A673 (cell line): ENCODE results near the gene PAQR5. TPM values are rescaled to one million over a fixed set of nuclear protein-coding genes. Genes with fewer than 3 reads are reported as not detected.

Source experiments
- BruUV-seq: library from RNA; stranded (reverse); fragments of 400-500 nt; replicated peaks from 2 replicates; lab custom pipeline; 2021; lab: Mats Ljungman, UMichigan
- CTCF ChIA-PET: fragments of 300-600 bp; sonication (Branson Sonifier 250); formaldehyde crosslinking; loops from one replicate; lab custom pipeline; 2022; ENCODE audit warnings: antibody characterized with exemption; lab: Charles Lee
- POLR2A ChIA-PET: fragments of 300-600 bp; sonication (Branson Sonifier 250); formaldehyde crosslinking; loops from one replicate; lab custom pipeline; 2022; ENCODE audit warnings: antibody characterized with exemption; ENCODE audit not compliant: low non-redundant PET; lab: Charles Lee
- DNase-seq: peaks from one replicate; pipeline ENCODE4 v3.0.0-alpha.2; 2015; ENCODE audit warnings: low spot score
- H3K27ac ChIP-seq: fragments of 200-600 bp; sonication (generic); 2 replicates; pipeline ENCODE4 v1.5.1; 2016; ENCODE audit warnings: mixed run types, low read depth, mild to moderate bottlenecking, mixed read lengths, antibody characterized with exemption, low read length; ENCODE audit not compliant: poor library complexity, severe bottlenecking
- H3K27me3 ChIP-seq: fragments of 200-600 bp; sonication (generic); replicated peaks from 2 replicates; pipeline ENCODE4 v1.6.1; 2017; ENCODE audit warnings: mixed run types, low read depth, mild to moderate bottlenecking, mixed read lengths, antibody characterized with exemption, low read length; ENCODE audit not compliant: insufficient read depth, poor library complexity
- H3K36me3 ChIP-seq: fragments of 200-600 bp; sonication (generic); 2 replicates; pipeline ENCODE4 v1.6.1; 2016; ENCODE audit warnings: mixed run types, mild to moderate bottlenecking, mixed read lengths, antibody characterized with exemption, low read length; ENCODE audit not compliant: insufficient read depth, poor library complexity, severe bottlenecking
- H3K4me1 ChIP-seq: fragments of 200-600 bp; sonication (generic); 2 replicates; pipeline ENCODE4 v1.6.1; 2017; ENCODE audit warnings: mixed run types, mild to moderate bottlenecking, mixed read lengths, antibody characterized with exemption, low read length; ENCODE audit not compliant: insufficient read depth, poor library complexity, severe bottlenecking
- H3K4me3 ChIP-seq: fragments of 200-600 bp; sonication (generic); 2 replicates; pipeline ENCODE4 v1.5.1; 2016; ENCODE audit warnings: low read depth, mixed run types, mild to moderate bottlenecking, mixed read lengths, low read length; ENCODE audit not compliant: poor library complexity, severe bottlenecking
- H3K9me3 ChIP-seq: fragments of 200-600 bp; sonication (generic); 2 replicates; pipeline ENCODE4 v1.6.1; 2016; ENCODE audit warnings: mixed run types, low read depth, mild to moderate bottlenecking, mixed read lengths, antibody characterized with exemption, low read length; ENCODE audit not compliant: poor library complexity, severe bottlenecking
- CTCF ChIP-seq: fragments of 300-800, 200-600 bp; sonication (generic); conservative IDR thresholded peaks from 2 replicates; pipeline ENCODE4 v1.5.1; 2017; ENCODE audit warnings: low read depth, mild to moderate bottlenecking, antibody characterized with exemption, low read length, moderate library complexity, mixed read lengths
- EZH2 ChIP-seq: fragments of 200-600 bp; sonication (generic); IDR thresholded peaks from 2 replicates; pipeline ENCODE4 v1.6.1; 2017; ENCODE audit warnings: borderline replicate concordance, low read depth, mild to moderate bottlenecking, mixed read lengths, antibody characterized with exemption, low read length; ENCODE audit not compliant: poor library complexity, severe bottlenecking
- intact Hi-C: fragments of 100-400 bp; cut with micrococcal nuclease; formaldehyde crosslinking; loops from one replicate; pipeline ENCODE4 v1.10.0; 2022; ENCODE audit not compliant: unreplicated experiment
- total RNA-seq: library from RNA; stranded (reverse); gene quantifications from 2 replicates; pipeline ENCODE4 v1.2.3, GENCODE V29; 2021

PAQR5 gene
- total RNA-seq, 1 experiment from 2014 or later, result 19.1 TPM

- H3K27ac ChIP-seq, result no peak overlapping the region
- no peaks in the 10 kb centered on the region for H3K9me3 ChIP-seq
- peaks cover 18% of the 10 kb centered on the region for H3K4me1 ChIP-seq
- no peaks in the 10 kb centered on the region for H3K27me3 ChIP-seq
- no peak for DNase-seq
- ChIA-PET CTCF (no interaction called here), POLR2A (no interaction called here)
- no peak overlapping the region for H3K4me3 ChIP-seq
- intact Hi-C loops, result loop anchor here (10.0 kb wide), 1 partner anchor 124 kb away; no protein-coding TSS in a partner anchor
- peaks cover 7% of the 10 kb centered on the region for H3K36me3 ChIP-seq
- TSS peak; percentile 10 for BruUV-seq
- TF ChIP-seq CTCF (no peak), EZH2 (no peak)
These were observed 27.5 kb upstream of the PAQR5 start for GRCh38 chr15:69271217-69271616.

- CTCF ChIA-PET, result no interaction called here
- POLR2A ChIA-PET, result no interaction called here
- Histone ChIP-seq H3K4me1 (peaks cover 28% of the 10 kb centered on the region), H3K27ac (no peak overlapping the region), H3K36me3 (peaks cover 7% of the 10 kb centered on the region), H3K4me3 (no peak overlapping the region), H3K27me3 (no peaks in the 10 kb centered on the region), H3K9me3 (no peaks in the 10 kb centered on the region)
- intact Hi-C loops, result loop anchor here (10.0 kb wide), 1 partner anchor 123 kb away; no protein-coding TSS in a partner anchor
- no peak for DNase-seq
- TF ChIP-seq CTCF (no peak), EZH2 (no peak)
- no TSS peak for BruUV-seq
These were observed 26.6 kb upstream of the PAQR5 start for GRCh38 chr15:69272139-69272538.

- TF ChIP-seq EZH2 (no peak), CTCF (no peak)
- DNase-seq, result no peak
- Histone ChIP-seq H3K27me3 (no peaks in the 10 kb centered on the region), H3K27ac (no peak overlapping the region), H3K36me3 (peaks cover 7% of the 10 kb centered on the region), H3K9me3 (no peaks in the 10 kb centered on the region), H3K4me3 (no peak overlapping the region), H3K4me1 (peaks cover 30% of the 10 kb centered on the region)
- ChIA-PET CTCF (no interaction called here), POLR2A (no interaction called here)
- intact Hi-C loops, result loop anchor here (10.0 kb wide), 1 partner anchor 122 kb away; no protein-coding TSS in a partner anchor
- no TSS peak for BruUV-seq
These were observed 25.8 kb upstream of the PAQR5 start for GRCh38 chr15:69272891-69273290.
